MCF 10A (cell line): Measurements from ENCODE around the gene PRKN. TPM values are rescaled to one million over a fixed set of nuclear protein-coding genes. Genes with fewer than 3 reads are reported as not detected.

Source experiments
- BruUV-seq: library from RNA; stranded (reverse); fragments of 400-500 nt; replicated peaks from 2 replicates; lab custom pipeline; 2021; lab: Mats Ljungman, UMichigan
- CTCF ChIA-PET: fragments of 300-600 bp; sonication (Branson Sonifier 250); formaldehyde crosslinking; extraction: SDS; loops from one replicate; lab custom pipeline; 2021; ENCODE audit warnings: antibody characterized with exemption, inconsistent platforms; lab: Yijun Ruan, JAX
- POLR2A ChIA-PET: fragments of 300-600, 350-650 bp; sonication (Branson Sonifier 250); formaldehyde crosslinking; extraction: SDS; loops from one replicate; lab custom pipeline; 2020; ENCODE audit warnings: antibody characterized with exemption, inconsistent platforms; lab: Yijun Ruan, JAX
- DNase-seq: peaks from one replicate; pipeline ENCODE4 v3.0.0-alpha.2; 2018; ENCODE audit not compliant: unreplicated experiment
- H3K27ac Mint-ChIP-seq: one replicate; pipeline ENCODE4 v1.8.0; 2022; ENCODE audit warnings: mild to moderate bottlenecking, low read depth, mixed read lengths; ENCODE audit not compliant: unreplicated experiment
- H3K27me3 Mint-ChIP-seq: one replicate; pipeline ENCODE4 v1.8.0; 2022; ENCODE audit warnings: mixed read lengths; ENCODE audit not compliant: insufficient read depth, unreplicated experiment
- H3K36me3 Mint-ChIP-seq: one replicate; pipeline ENCODE4 v1.8.0; 2022; ENCODE audit warnings: mild to moderate bottlenecking, moderate library complexity, mixed read lengths; ENCODE audit not compliant: insufficient read depth, unreplicated experiment
- H3K4me1 Mint-ChIP-seq: one replicate; pipeline ENCODE4 v1.8.0; 2022; ENCODE audit warnings: mixed read lengths; ENCODE audit not compliant: insufficient read depth, unreplicated experiment
- H3K4me3 Mint-ChIP-seq: one replicate; pipeline ENCODE4 v1.8.0; 2022; ENCODE audit warnings: mild to moderate bottlenecking, moderate library complexity, mixed read lengths; ENCODE audit not compliant: unreplicated experiment
- H3K9me3 Mint-ChIP-seq: one replicate; pipeline ENCODE4 v1.8.0; 2022; ENCODE audit warnings: mixed read lengths; ENCODE audit not compliant: unreplicated experiment
- CTCF ChIP-seq: fragments of 200-600 bp; IDR thresholded peaks from one replicate; pipeline ENCODE4 v1.8.0; 2022; ENCODE audit warnings: antibody characterized with exemption, mild to moderate bottlenecking; ENCODE audit not compliant: unreplicated experiment
- intact Hi-C: fragments of 100-400 bp; cut with micrococcal nuclease; formaldehyde crosslinking; loops from 2 replicates; pipeline ENCODE4 v1.14.1; 2022
- total RNA-seq: library from RNA; stranded (reverse); gene quantifications from 2 replicates; pipeline ENCODE4 v1.2.3, GENCODE V29; 2022

PRKN gene
- total RNA-seq, 1 experiment from 2014 or later = 2.5 TPM

GRCh38 chr6:162612613-162613012 is 115.0 kb downstream of the PRKN start:
- CTCF ChIA-PET = no interaction called here
- H3K36me3 Mint-ChIP-seq = peaks cover 6% of the 10 kb centered on the region
- H3K27ac Mint-ChIP-seq = no peak overlapping the region
- POLR2A ChIA-PET = interaction anchor here (0.6 kb wide), 1 partner anchor 71 kb away, joined by 3 read pairs; no protein-coding TSS in a partner anchor
- intact Hi-C loops = no loop called here
- no peak for TF ChIP-seq CTCF
- peaks cover 16% of the 10 kb centered on the region for H3K4me1 Mint-ChIP-seq
- no peaks in the 10 kb centered on the region for H3K27me3 Mint-ChIP-seq
- BruUV-seq = no TSS peak
- no peaks in the 10 kb centered on the region for H3K9me3 Mint-ChIP-seq
- DNase-seq = no peak
- H3K4me3 Mint-ChIP-seq = no peak overlapping the region

- POLR2A ChIA-PET = no interaction called here
Measured at GRCh38 chr6:162610351-162610750, 117.2 kb downstream of the PRKN start.

GRCh38 chr6:162605881-162606280 is 121.7 kb downstream of the PRKN start:
- intact Hi-C loops = no loop called here
- no TSS peak for BruUV-seq
- Mint-ChIP-seq H3K27me3 (no peaks in the 10 kb centered on the region), H3K4me1 (no peaks in the 10 kb centered on the region), H3K36me3 (no peaks in the 10 kb centered on the region), H3K9me3 (no peaks in the 10 kb centered on the region), H3K27ac (no peak overlapping the region), H3K4me3 (no peak overlapping the region)
- POLR2A ChIA-PET = no interaction called here
- CTCF ChIA-PET = no interaction called here
- TF ChIP-seq CTCF = no peak
- no peak for DNase-seq

More at GRCh38 chr6:162610351-162610750, 117.2 kb downstream of the PRKN start:
- CTCF ChIA-PET = no interaction called here
- H3K9me3 Mint-ChIP-seq = no peaks in the 10 kb centered on the region
- no peak for TF ChIP-seq CTCF
- H3K36me3 Mint-ChIP-seq = no peaks in the 10 kb centered on the region
- H3K4me1 Mint-ChIP-seq = peaks cover 8% of the 10 kb centered on the region
- no peak for DNase-seq
- no peak overlapping the region for H3K4me3 Mint-ChIP-seq
- H3K27me3 Mint-ChIP-seq = no peaks in the 10 kb centered on the region
- H3K27ac Mint-ChIP-seq = no peak overlapping the region
- intact Hi-C loops = no loop called here
- BruUV-seq = no TSS peak

- Mint-ChIP-seq H3K9me3 (no peaks in the 10 kb centered on the region), H3K4me3 (no peak overlapping the region), H3K4me1 (no peaks in the 10 kb centered on the region), H3K27me3 (no peaks in the 10 kb centered on the region), H3K36me3 (no peaks in the 10 kb centered on the region), H3K27ac (no peak overlapping the region)
- no TSS peak for BruUV-seq
- DNase-seq = no peak
- CTCF ChIA-PET = no interaction called here
- intact Hi-C loops = no loop called here
- POLR2A ChIA-PET = interaction anchor here (0.7 kb wide), 1 partner anchor 74 kb away, joined by 3 read pairs; no protein-coding TSS in a partner anchor
- no peak for TF ChIP-seq CTCF
Measured at GRCh38 chr6:162603231-162604015, 124.1 kb downstream of the PRKN start.
